ENCODE results near the gene SF3B1.

GRCh38 chr2:197369933-197370320 is 64.9 kb downstream of the SF3B1 start:
- no peak for TF ChIP-seq EZH2 (IDR thresholded peaks at IDR 0.05; ENCODE audit: borderline replicate concordance, low read length)
- TF ChIP-seq, protein P1, sequence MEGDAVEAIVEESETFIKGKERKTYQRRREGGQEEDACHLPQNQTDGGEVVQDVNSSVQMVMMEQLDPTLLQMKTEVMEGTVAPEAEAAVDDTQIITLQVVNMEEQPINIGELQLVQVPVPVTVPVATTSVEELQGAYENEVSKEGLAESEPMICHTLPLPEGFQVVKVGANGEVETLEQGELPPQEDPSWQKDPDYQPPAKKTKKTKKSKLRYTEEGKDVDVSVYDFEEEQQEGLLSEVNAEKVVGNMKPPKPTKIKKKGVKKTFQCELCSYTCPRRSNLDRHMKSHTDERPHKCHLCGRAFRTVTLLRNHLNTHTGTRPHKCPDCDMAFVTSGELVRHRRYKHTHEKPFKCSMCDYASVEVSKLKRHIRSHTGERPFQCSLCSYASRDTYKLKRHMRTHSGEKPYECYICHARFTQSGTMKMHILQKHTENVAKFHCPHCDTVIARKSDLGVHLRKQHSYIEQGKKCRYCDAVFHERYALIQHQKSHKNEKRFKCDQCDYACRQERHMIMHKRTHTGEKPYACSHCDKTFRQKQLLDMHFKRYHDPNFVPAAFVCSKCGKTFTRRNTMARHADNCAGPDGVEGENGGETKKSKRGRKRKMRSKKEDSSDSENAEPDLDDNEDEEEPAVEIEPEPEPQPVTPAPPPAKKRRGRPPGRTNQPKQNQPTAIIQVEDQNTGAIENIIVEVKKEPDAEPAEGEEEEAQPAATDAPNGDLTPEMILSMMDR (conservative IDR thresholded peaks at IDR 0.05 in 1 of 2, IDR thresholded peaks at IDR 0.05 in 1 of 2; ENCODE audit: extremely low read depth in 1 of 2, insufficient read depth in 1 of 2, low read depth in 1 of 2, low read length in 2 of 2): no peak
